GM12873 (cell line): ENCODE measurements around the gene C1QBP.

ENCODE experiments used
- TF ChIP-seq, protein P1 (sequence below): IDR thresholded peaks from 2 replicates; pipeline ENCODE4 v1.5.1; 2012; ENCODE audit warnings: low read depth, mild to moderate bottlenecking, moderate library complexity, low read length, control low read depth; ENCODE audit not compliant: insufficient read depth; ENCODE audit errors: missing control alignments

The C1QBP gene

GRCh38 chr17:5430413-5430999 lies 8.4 kb downstream of the C1QBP start:
- TF ChIP-seq, protein P1, sequence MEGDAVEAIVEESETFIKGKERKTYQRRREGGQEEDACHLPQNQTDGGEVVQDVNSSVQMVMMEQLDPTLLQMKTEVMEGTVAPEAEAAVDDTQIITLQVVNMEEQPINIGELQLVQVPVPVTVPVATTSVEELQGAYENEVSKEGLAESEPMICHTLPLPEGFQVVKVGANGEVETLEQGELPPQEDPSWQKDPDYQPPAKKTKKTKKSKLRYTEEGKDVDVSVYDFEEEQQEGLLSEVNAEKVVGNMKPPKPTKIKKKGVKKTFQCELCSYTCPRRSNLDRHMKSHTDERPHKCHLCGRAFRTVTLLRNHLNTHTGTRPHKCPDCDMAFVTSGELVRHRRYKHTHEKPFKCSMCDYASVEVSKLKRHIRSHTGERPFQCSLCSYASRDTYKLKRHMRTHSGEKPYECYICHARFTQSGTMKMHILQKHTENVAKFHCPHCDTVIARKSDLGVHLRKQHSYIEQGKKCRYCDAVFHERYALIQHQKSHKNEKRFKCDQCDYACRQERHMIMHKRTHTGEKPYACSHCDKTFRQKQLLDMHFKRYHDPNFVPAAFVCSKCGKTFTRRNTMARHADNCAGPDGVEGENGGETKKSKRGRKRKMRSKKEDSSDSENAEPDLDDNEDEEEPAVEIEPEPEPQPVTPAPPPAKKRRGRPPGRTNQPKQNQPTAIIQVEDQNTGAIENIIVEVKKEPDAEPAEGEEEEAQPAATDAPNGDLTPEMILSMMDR, result no peak

- TF ChIP-seq, protein P1, result no peak
Measured at GRCh38 chr17:5429191-5429887, 9.6 kb downstream of the C1QBP start.

DNA sequence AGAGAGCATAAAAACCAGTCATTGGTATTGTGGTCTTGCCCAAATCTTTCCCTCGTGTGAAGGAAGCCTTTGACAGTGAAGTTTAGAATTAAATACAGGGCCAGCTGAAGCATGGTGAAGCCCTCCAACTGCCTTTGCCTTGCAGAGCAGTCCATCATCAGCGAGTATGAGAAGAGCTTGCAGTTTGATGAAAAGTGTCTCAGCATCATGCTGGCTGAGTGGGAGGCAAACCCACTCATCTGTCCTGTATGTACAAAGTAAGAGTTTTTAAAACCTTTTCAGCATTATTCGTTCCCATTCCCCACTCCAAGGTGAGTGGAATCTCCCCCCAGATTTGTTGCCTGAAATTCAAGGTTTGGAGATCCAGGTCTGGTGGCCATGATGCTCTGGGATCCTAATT lies 13.1 kb downstream of the C1QBP start:
- TF ChIP-seq, protein P1, result no peak

GRCh38 chr17:5424909-5425308 lies 14.0 kb downstream of the C1QBP start:
- TF ChIP-seq, protein P1, result no peak

DNA sequence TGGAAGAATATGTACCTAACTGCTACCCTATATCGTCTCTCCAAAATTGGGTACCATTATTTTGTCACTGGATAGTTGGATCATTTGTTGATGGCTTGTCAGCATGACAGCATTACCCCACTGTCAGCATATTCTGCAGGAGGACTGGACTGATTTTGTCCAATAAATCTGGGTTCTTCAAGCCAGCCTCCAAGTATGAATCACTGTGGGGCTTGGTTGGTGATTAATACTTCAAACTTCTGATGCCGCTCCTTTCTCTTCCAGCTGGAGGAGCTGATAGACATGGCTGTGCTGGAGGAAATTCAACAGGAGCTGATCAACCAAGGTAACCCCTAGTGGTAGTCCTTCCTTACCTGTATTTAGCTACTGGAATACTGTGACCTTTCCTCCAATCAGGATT lies 16.4 kb downstream of the C1QBP start:
- TF ChIP-seq, protein P1, result no peak

DNA sequence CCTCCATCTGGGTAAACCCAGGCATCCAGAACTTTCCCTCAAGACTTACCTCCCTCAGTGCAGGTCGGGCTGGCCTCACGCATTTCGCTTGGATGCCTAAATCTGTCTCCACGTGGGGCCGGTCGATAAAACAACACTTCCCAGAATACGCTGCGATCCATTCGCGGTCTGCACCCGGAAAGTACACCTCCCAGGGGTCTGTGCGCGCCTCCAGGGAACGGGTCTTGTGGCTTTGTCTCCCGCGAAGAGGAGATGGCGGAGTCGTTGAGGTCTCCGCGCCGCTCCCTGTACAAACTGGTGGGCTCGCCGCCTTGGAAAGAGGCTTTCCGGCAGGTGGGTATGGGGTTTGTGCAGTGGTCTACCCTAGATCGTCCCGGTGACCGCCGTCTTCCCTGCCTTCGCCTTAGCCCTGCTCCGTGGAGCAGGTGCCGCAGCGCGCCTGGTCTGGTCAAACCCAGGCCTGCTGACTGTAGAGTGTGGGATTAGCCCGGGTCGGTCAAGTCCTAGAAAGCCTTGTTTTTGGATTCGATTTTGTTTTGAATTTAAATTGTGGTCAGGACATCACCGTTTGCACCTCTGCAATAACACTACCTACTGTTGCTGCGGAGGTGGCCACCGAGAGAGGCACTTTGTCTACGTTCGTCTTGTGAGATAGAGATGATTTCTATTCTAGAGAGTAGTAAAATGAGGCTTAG lies 18.8 kb downstream of the C1QBP start, which contains the start of gene RPAIN:
RPAIN (plus strand) TSS at position 224 of the 695 bp plus-strand sequence; CDS start at position 253, 29 bp downstream.
- TF ChIP-seq, protein P1, result no peak

- TF ChIP-seq, protein P1, result no peak
Measured at GRCh38 chr17:5419356-5419958, 19.5 kb downstream of the C1QBP start, which contains the start of gene NUP88. Gene NUP88 (minus strand): TSS chr17:5419662. CDS start chr17:5419650, 12 bp downstream.
